Muscle layer of duodenum (tissue), 2 donors: Measurements from ENCODE around the gene SMARCE1.

Experiments
- H3K27ac ChIP-seq: one replicate; pipeline ENCODE4 v1.7.0; 2013; ENCODE audit warnings: mild to moderate bottlenecking, low read length
- H3K27me3 ChIP-seq: one replicate; pipeline ENCODE4 v1.7.0; 2013; ENCODE audit warnings: low read depth, mild to moderate bottlenecking, control low read depth, low read length
- H3K36me3 ChIP-seq, 2 donors: one replicate each; pipeline ENCODE4 v1.7.0; 2013; ENCODE audit warnings: low read length in 2 of 2, control low read depth in 1 of 2, mild to moderate bottlenecking in 1 of 2; ENCODE audit not compliant: insufficient read depth in 2 of 2, control insufficient read depth in 1 of 2
- H3K4me1 ChIP-seq, 2 donors: one replicate each; pipeline ENCODE4 v1.7.0; 2013; ENCODE audit warnings: low read length in 2 of 2, mild to moderate bottlenecking in 2 of 2, control low read depth in 1 of 2, moderate library complexity in 1 of 2; ENCODE audit not compliant: insufficient read depth in 2 of 2, control insufficient read depth in 1 of 2
- H3K4me3 ChIP-seq, 2 donors: one replicate each; pipeline ENCODE4 v1.7.0; 2013; ENCODE audit warnings: low read length in 2 of 2, low read depth in 1 of 2, mild to moderate bottlenecking in 1 of 2
- H3K9me3 ChIP-seq, 2 donors: one replicate each; pipeline ENCODE4 v1.7.0; 2013; ENCODE audit warnings: low read length in 2 of 2, control low read depth in 1 of 2, mild to moderate bottlenecking in 1 of 2; ENCODE audit not compliant: control insufficient read depth in 1 of 2
- donor health status: healthy.

The SMARCE1 gene

DNA sequence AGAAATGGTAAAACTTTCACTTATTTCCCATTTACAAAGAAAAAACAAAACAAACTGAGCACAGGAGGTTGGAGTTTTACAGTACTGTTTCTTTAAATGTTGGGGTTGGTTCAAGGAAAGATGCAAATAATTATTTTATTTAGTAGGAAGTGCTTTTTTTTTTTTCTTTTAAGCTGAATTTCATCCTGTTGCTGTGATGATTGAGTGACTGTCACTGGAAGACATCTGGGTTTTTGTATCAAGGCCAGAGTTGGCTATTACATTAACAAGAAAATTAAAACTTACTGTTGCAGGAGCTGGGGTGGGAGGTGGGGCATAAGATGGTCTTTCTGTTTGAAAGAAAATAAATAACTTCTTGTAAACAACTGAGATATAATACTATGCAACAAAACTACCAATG is 2.3 kb downstream of the SMARCE1 start:
- Histone ChIP-seq H3K27me3 (no peaks in the 10 kb centered on the region), H3K36me3 (peaks cover 29 to 40% of the 10 kb centered on the region in 2 donors), H3K27ac (no peak overlapping the region), H3K4me3 (no peak overlapping the region), H3K4me1 (peaks cover 12 to 32% of the 10 kb centered on the region in 2 donors), H3K9me3 (no peaks in the 10 kb centered on the region)

DNA sequence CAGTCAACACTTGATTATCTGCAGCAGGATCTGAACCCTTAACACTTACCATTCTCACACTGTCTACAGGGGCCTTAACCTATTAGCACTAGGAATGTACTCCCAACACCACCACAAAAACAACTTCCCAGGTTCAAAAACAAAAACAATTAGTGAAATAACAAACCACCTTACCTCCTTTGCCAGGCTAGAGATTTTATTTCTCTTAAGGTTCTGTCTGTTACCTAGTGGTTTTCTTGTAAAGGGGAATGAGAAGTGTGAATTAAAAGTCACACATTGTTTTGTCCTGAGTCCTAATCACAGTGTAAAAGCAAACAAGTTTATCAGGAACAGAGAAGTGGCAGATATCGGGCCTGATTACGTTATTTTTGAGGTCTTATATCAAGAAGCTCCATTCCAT is 9.7 kb downstream of the SMARCE1 start:
- no peaks in the 10 kb centered on the region for H3K27me3 ChIP-seq
- H3K4me3 ChIP-seq = no peak overlapping the region
- no peaks in the 10 kb centered on the region for H3K9me3 ChIP-seq
- H3K27ac ChIP-seq = no peak overlapping the region
- no peaks in the 10 kb centered on the region for H3K4me1 ChIP-seq
- H3K36me3 ChIP-seq = peaks cover 66% of the 10 kb centered on the region in 2 donors

DNA sequence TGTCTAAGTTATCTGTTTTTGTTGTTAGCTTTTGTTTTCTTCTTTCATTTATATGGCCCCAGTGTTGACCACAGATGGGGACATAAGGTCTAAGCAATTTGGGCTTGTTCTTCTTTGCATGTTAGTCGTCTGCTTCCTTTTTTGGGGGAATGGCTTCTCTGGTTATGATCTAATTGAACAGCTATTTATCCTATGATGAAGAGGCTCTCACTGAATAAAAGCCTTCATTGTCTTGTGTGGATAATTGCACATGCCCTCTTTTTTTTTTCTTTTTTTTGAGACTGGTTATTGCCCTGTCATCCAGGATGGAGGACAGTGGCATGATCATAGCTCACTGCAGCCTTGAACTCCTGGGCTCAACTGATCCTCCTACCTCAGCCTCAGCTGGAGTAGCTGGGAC is 13.7 kb downstream of the SMARCE1 start:
- Histone ChIP-seq H3K9me3 (no peaks in the 10 kb centered on the region), H3K27me3 (no peaks in the 10 kb centered on the region), H3K4me3 (no peak overlapping the region), H3K36me3 (peaks cover 75 to 79% of the 10 kb centered on the region in 2 donors), H3K27ac (peak overlapping the region; percentile 26), H3K4me1 (no peaks in the 10 kb centered on the region)

DNA sequence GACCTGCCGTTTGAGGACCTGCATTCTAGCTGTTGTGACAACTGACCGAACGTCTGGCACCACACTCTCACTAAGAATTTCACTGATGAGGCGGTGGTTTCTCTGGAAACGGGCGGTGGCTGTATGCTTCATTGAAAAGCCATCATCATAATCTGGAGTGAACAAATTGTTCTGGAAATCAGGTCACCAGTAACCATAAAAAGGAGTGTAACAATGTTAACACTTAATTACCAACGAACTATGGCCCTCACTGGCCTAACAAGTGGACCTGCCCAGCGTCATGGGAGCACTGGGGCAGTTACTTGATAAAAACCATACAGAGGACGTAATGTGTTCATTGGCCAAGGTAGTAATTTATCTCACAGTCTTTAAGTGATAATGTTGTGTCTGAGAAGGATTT is 15.4 kb downstream of the SMARCE1 start:
- Histone ChIP-seq H3K27ac (peak overlapping the region; percentile 2), H3K27me3 (no peaks in the 10 kb centered on the region), H3K36me3 (peaks cover 70 to 88% of the 10 kb centered on the region in 2 donors), H3K4me1 (no peaks in the 10 kb centered on the region), H3K9me3 (no peaks in the 10 kb centered on the region), H3K4me3 (no peak overlapping the region)

DNA sequence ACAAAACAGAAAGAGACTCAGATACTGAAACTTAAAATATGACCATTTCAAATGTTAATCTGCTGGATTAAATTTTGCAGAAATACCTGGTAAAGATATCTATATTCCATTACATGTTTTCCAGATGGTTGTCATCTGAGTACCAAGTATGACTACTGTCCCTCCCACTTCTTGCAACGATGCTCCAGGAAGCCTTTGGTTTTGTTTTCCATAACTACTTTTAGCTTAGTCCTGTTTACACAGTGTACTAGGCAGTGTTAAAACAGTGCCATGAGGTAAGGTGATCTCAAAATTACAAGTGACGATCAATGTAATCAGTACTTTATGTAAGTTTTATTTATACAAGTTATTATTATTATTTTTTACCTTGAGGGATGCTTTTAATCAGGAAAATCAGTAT is 17.8 kb downstream of the SMARCE1 start:
- Histone ChIP-seq H3K9me3 (no peaks in the 10 kb centered on the region), H3K4me3 (no peak overlapping the region), H3K36me3 (peaks cover 50 to 66% of the 10 kb centered on the region in 2 donors), H3K27ac (no peak overlapping the region), H3K4me1 (no peaks in the 10 kb centered on the region), H3K27me3 (no peaks in the 10 kb centered on the region)

DNA sequence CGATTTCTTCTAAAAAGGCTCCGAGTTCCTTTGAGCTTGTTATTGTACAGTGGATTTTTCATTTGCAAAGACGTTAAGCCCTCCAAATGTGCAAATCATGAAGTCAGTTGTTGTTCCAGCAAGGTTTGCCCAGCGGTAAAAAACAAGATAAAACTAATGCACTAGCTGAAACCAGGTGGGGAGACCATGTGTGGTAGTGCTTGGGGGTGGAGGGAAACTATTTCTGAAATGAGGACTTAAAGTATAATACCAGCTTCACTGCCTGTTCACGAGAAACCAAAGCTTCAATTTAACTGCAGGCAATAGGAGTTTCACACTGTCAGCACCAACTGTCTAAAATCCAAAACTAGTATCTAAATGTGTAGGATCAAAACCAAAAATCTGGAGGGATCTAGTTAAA is 22.3 kb downstream of the SMARCE1 start:
- no peaks in the 10 kb centered on the region for H3K9me3 ChIP-seq
- no peak overlapping the region for H3K4me3 ChIP-seq

DNA sequence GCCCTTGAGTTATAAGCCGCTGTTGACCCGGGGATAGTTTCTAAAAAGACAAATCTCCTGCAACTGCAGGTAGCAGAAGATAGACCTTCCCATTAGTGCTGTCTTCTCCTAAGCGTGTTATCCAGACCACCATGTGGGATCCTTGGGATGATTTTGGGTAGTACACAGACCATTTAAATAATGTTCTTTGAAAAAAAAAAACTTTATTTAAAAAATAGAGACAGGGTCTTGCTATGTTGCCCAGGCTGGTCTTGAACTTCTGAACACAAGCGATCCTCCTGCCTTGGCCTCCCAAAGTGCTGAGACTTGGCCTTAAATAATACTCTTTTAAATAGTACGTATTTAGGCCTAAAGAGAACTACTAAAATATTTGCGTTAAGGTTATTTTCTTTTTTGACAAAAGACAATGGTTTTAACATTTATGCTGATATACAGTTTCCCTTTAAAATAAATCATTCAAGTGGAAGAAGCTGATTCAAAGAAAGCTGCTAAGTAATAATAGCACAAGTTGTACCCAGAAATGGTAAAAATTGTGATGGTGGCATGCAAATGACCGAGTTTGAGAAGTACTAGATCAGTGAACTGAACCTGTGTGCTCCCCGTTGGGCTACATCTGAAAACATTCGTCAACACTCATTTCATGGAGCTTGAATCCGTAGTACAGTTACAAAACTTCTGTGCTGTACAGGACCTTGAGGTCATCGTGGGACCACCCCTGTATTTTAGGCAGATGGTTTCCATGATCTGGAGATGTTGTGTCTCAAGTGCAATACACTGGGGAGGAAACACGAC is 24.0 kb downstream of the SMARCE1 start:
- Histone ChIP-seq H3K27ac (no peak overlapping the region), H3K27me3 (no peaks in the 10 kb centered on the region), H3K4me1 (peaks cover 0 to 5% of the 10 kb centered on the region in 2 donors), H3K36me3 (peaks cover 5 to 8% of the 10 kb centered on the region in 2 donors), H3K4me3 (no peak overlapping the region), H3K9me3 (no peaks in the 10 kb centered on the region)

More for the DNA sequence above, 22.3 kb downstream of the SMARCE1 start:
- Histone ChIP-seq H3K4me1 (peaks cover 0 to under 1% of the 10 kb centered on the region in 2 donors), H3K27me3 (no peaks in the 10 kb centered on the region), H3K27ac (no peak overlapping the region), H3K36me3 (peaks cover 19 to 24% of the 10 kb centered on the region in 2 donors)

DNA sequence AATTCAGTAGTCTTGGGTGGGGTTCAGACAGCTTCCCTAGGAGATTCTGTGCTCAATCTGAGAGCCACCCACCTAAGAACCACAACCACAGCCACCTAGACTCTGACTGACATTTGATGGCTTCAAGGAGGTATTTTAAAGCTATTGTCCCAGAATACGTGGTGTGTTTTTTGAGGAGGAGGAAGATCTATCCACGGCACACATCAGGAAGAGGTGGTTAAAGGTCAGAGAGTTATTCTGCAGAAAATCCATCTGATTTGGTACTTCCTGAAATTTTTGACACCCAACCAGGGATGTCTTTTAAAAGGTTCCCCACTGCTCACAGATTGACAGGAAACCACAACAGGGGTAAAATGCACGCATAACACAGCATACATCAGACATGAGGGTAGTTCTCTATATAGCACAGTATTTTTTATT is 25.1 kb downstream of the SMARCE1 start:
- H3K9me3 ChIP-seq = no peaks in the 10 kb centered on the region
- no peak overlapping the region for H3K4me3 ChIP-seq
- peaks cover 0 to 5% of the 10 kb centered on the region in 2 donors for H3K4me1 ChIP-seq
- peaks cover 0 to 5% of the 10 kb centered on the region in 2 donors for H3K36me3 ChIP-seq
- H3K27ac ChIP-seq = no peak overlapping the region
- no peaks in the 10 kb centered on the region for H3K27me3 ChIP-seq

DNA sequence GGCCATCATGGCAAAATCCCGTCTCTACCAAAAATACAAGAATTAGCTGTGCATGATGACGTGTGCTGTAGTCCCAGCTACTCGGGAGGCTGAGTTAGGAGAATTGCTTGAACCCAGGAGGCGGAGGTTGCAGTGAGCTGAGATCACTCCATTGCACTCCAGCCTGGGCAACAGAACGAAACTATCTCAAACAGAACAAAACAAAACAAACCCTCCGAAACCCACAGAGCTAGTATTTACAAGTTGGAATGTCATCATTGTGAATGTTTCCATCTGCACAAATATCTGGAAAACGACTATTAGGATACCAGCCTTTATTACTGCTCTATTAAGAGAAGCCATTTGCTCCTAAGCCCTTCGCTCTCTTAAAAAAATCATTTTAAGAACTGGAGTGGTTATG is 26.0 kb downstream of the SMARCE1 start:
- H3K36me3 ChIP-seq = no peaks in the 10 kb centered on the region
- no peak overlapping the region for H3K27ac ChIP-seq
- no peaks in the 10 kb centered on the region for H3K27me3 ChIP-seq
- H3K4me1 ChIP-seq = peaks cover 0 to 5% of the 10 kb centered on the region in 2 donors
- H3K9me3 ChIP-seq = no peaks in the 10 kb centered on the region
- no peak overlapping the region for H3K4me3 ChIP-seq

DNA sequence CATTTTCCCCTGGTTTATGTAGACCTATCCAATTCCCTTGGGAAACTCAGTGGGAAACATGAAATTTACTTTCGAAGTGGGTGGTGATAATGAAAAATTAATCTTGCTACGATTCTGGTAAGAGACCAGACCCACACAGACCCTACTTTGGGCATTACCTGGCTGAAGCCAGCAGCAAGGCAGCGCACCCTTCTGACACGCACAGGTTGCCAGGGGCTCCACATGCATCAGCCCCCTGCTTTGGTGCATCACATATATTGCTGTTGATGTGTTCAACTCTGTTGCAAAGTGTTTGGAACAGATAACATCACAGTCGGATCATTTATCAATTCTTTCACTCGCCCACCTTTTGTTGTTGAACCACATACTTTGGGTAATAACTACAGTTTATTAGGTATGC is 26.6 kb downstream of the SMARCE1 start:
- Histone ChIP-seq H3K27ac (peak overlapping the region; percentile 3), H3K4me1 (peaks cover 0 to 5% of the 10 kb centered on the region in 2 donors), H3K27me3 (no peaks in the 10 kb centered on the region), H3K9me3 (no peaks in the 10 kb centered on the region), H3K4me3 (no peak overlapping the region), H3K36me3 (no peaks in the 10 kb centered on the region)

DNA sequence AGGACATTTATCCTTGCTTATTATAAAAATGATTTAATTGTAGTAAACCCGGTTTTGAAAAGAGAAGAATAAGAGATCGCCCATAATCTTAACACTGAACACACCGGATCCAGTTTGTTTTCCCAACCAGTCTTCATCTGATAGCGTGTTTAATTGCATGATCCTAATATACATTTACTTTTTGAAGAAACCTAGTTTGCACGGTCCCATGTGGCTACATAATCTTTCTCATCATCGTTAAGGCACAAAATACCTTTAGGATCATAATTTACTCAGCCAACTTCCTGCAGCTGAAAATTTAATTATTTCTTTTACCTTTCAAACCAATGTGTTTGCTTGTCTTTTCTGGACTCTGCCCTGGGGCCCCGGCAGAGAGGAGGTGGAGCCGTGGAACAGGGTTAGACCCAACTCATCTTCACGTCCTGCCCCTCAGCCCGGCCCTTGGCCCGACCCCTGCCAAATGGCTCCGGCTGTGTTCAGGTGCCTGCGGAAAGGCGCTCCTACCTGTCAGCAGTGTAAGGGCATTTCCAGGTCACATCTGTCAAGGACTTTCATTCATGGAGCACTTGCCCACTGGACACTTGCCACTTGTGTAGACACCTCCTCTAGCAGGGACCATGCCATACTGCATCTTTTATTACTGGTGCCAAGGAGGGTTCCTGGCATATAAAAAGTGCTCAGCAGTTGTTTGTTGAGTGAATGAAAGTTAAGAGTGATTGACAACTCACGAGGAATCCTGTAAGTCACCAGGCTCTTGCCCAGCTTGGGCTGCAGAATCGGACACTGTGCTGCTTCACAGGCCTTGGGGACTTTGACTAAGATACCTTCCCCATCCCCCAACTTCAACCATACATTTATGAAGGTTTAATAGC is 28.6 kb downstream of the SMARCE1 start:
- Histone ChIP-seq H3K27ac (no peak overlapping the region), H3K36me3 (no peaks in the 10 kb centered on the region), H3K4me1 (peaks cover 0 to 5% of the 10 kb centered on the region in 2 donors), H3K27me3 (no peaks in the 10 kb centered on the region), H3K9me3 (no peaks in the 10 kb centered on the region), H3K4me3 (no peak overlapping the region)
